ENCODE measurements around the gene C1orf35. TPM values are rescaled to one million over a fixed set of nuclear protein-coding genes. Genes with fewer than 3 reads are reported as not detected.

Gene C1orf35
- total and polyA plus RNA-seq, 4 donors: 4.0 to 7.5 (median 6.4) TPM

DNA sequence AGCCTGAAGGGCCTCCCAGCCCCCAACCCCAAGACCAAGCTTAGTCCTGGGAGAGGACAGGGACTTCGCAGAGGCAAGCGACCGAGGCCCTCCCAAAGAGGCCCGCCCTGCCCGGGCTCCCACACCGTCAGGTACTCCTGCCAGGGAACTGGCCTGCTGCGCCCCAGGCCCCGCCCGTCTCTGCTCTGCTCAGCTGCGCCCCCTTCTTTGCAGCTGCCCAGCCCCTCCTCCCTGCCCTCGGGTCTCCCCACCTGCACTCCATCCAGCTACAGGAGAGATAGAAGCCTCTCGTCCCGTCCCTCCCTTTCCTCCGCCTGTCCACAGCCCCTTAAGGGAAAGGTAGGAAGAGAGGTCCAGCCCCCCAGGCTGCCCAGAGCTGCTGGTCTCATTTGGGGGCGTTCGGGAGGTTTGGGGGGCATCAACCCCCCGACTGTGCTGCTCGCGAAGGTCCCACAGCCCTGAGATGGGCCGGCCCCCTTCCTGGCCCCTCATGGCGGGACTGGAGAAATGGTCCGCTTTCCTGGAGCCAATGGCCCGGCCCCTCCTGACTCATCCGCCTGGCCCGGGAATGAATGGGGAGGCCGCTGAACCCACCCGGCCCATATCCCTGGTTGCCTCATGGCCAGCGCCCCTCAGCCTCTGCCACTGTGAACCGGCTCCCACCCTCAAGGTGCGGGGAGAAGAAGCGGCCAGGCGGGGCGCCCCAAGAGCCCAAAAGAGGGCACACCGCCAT is 42.5 kb downstream of the C1orf35 start (continued):
- TF ChIP-seq, protein P1, sequence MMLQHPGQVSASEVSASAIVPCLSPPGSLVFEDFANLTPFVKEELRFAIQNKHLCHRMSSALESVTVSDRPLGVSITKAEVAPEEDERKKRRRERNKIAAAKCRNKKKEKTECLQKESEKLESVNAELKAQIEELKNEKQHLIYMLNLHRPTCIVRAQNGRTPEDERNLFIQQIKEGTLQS (IDR thresholded peaks at IDR 0.05): no peak
- TF ChIP-seq, protein P2, sequence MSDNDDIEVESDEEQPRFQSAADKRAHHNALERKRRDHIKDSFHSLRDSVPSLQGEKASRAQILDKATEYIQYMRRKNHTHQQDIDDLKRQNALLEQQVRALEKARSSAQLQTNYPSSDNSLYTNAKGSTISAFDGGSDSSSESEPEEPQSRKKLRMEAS (IDR thresholded peaks at IDR 0.05): no peak
- TF ChIP-seq, protein P3, sequence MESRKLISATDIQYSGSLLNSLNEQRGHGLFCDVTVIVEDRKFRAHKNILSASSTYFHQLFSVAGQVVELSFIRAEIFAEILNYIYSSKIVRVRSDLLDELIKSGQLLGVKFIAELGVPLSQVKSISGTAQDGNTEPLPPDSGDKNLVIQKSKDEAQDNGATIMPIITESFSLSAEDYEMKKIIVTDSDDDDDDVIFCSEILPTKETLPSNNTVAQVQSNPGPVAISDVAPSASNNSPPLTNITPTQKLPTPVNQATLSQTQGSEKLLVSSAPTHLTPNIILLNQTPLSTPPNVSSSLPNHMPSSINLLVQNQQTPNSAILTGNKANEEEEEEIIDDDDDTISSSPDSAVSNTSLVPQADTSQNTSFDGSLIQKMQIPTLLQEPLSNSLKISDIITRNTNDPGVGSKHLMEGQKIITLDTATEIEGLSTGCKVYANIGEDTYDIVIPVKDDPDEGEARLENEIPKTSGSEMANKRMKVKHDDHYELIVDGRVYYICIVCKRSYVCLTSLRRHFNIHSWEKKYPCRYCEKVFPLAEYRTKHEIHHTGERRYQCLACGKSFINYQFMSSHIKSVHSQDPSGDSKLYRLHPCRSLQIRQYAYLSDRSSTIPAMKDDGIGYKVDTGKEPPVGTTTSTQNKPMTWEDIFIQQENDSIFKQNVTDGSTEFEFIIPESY (IDR thresholded peaks at IDR 0.05): no peak
- TF ChIP-seq RAD21 (IDR thresholded peaks at IDR 0.05): no peak
- TF ChIP-seq SP1 (IDR thresholded peaks at IDR 0.05): no peak
- TF ChIP-seq HNF4A (conservative IDR thresholded peaks at IDR 0.05): no peak
- no peak for TF ChIP-seq NR2F2 (IDR thresholded peaks at IDR 0.05)
- TF ChIP-seq FOXA1 (IDR thresholded peaks at IDR 0.05): no peak
- TF ChIP-seq EGR1 (IDR thresholded peaks at IDR 0.05; ENCODE audit: low read depth in 2 of 2): no peak
- TF ChIP-seq JUND (IDR thresholded peaks at IDR 0.05): no peak

DNA sequence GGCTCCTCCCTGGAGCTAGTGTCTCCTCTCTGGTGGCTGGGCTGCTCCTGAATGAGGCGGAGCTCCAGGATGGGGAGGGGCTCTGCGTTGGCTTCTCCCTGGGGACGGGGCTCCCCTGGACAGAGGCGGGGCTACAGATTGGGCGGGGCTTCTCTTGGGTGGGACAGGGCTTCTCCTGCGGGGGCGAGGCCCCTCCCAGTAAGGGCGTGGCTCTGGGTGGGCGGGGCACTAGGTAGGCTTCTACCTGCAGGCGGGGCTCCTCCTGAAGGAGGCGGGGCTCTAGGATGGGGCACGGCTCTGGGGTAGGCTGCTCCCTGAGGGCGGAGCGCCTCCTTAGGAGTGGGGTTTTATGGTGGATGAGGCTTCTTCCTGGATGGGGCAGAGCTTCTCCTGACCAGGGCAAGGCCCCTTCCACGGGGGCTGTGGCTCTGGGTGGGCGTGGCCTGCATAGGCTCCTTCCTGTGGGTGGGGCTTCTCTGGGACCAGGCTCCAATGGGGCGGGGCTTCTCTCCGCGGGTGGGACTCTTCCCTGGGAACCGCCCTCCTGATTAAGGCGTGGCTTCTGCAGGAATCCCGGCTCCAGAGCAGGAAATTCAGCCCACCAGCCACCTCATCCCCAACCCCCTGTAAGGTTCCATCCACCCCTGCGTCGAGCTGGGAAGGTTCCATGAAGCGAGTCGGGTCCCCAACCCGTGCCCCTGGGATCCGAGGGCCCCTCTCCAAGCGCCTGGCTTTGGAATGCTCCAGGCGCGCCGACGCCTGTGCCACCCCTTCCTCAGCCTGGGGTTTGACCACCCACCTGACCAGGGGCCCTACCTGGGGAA is 43.3 kb downstream of the C1orf35 start:
- H3K9me3 ChIP-seq (ENCODE audit: control insufficient read depth in 4 of 4, low read length in 3 of 4): peaks cover 0 to 5% (median under 1%) of the 10 kb centered on the region in 4 donors
- H3K27ac ChIP-seq (ENCODE audit: low read depth in 1 of 2, low read length in 2 of 2): no peak overlapping the region
- no peak overlapping the region for H3K9ac ChIP-seq (ENCODE audit: low read depth in 1 of 2, low read length in 2 of 2)
- H3K27me3 ChIP-seq (ENCODE audit: control insufficient read depth in 4 of 4, insufficient read depth in 4 of 4, low read length in 3 of 4): peaks cover 0 to 11% (median 6%) of the 10 kb centered on the region in 4 donors
- DNase-seq (ENCODE audit: low spot score): peak; percentile 55
- TF ChIP-seq EGR1 (IDR thresholded peaks at IDR 0.05; ENCODE audit: low read depth in 2 of 2): peak; percentile 15 to 35
- TF ChIP-seq, protein P4, sequence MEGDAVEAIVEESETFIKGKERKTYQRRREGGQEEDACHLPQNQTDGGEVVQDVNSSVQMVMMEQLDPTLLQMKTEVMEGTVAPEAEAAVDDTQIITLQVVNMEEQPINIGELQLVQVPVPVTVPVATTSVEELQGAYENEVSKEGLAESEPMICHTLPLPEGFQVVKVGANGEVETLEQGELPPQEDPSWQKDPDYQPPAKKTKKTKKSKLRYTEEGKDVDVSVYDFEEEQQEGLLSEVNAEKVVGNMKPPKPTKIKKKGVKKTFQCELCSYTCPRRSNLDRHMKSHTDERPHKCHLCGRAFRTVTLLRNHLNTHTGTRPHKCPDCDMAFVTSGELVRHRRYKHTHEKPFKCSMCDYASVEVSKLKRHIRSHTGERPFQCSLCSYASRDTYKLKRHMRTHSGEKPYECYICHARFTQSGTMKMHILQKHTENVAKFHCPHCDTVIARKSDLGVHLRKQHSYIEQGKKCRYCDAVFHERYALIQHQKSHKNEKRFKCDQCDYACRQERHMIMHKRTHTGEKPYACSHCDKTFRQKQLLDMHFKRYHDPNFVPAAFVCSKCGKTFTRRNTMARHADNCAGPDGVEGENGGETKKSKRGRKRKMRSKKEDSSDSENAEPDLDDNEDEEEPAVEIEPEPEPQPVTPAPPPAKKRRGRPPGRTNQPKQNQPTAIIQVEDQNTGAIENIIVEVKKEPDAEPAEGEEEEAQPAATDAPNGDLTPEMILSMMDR (IDR thresholded peaks at IDR 0.05; ENCODE audit: low read depth, low read length, missing input control): no peak
- peak overlapping the region in 1 of 3 donors; percentile 15 for H3K4me3 ChIP-seq (ENCODE audit: low read depth in 1 of 3, low read length in 3 of 3)
- H3K4me1 ChIP-seq (ENCODE audit: control insufficient read depth in 4 of 4, insufficient read depth in 4 of 4, low read length in 3 of 4): peaks cover 0 to 7% (median 4%) of the 10 kb centered on the region in 4 donors
- no peaks in the 10 kb centered on the region for H3K36me3 ChIP-seq (ENCODE audit: control insufficient read depth in 4 of 4, insufficient read depth in 3 of 4, low read depth in 1 of 4, low read length in 3 of 4)
- WGBS: 5% methylated on average over 33 of the region's 33 CpGs

DNA sequence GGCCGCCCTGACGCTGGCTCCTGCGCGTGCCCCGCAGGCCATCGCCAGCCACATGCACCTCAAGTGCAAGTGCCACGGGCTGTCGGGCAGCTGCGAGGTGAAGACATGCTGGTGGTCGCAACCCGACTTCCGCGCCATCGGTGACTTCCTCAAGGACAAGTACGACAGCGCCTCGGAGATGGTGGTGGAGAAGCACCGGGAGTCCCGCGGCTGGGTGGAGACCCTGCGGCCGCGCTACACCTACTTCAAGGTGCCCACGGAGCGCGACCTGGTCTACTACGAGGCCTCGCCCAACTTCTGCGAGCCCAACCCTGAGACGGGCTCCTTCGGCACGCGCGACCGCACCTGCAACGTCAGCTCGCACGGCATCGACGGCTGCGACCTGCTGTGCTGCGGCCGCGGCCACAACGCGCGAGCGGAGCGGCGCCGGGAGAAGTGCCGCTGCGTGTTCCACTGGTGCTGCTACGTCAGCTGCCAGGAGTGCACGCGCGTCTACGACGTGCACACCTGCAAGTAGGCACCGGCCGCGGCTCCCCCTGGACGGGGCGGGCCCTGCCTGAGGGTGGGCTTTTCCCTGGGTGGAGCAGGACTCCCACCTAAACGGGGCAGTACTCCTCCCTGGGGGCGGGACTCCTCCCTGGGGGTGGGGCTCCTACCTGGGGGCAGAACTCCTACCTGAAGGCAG is 44.0 kb downstream of the C1orf35 start:
- peaks cover 0 to 11% (median 6%) of the 10 kb centered on the region in 4 donors for H3K27me3 ChIP-seq (ENCODE audit: control insufficient read depth in 4 of 4, insufficient read depth in 4 of 4, low read length in 3 of 4)
- TF ChIP-seq, protein P5, sequence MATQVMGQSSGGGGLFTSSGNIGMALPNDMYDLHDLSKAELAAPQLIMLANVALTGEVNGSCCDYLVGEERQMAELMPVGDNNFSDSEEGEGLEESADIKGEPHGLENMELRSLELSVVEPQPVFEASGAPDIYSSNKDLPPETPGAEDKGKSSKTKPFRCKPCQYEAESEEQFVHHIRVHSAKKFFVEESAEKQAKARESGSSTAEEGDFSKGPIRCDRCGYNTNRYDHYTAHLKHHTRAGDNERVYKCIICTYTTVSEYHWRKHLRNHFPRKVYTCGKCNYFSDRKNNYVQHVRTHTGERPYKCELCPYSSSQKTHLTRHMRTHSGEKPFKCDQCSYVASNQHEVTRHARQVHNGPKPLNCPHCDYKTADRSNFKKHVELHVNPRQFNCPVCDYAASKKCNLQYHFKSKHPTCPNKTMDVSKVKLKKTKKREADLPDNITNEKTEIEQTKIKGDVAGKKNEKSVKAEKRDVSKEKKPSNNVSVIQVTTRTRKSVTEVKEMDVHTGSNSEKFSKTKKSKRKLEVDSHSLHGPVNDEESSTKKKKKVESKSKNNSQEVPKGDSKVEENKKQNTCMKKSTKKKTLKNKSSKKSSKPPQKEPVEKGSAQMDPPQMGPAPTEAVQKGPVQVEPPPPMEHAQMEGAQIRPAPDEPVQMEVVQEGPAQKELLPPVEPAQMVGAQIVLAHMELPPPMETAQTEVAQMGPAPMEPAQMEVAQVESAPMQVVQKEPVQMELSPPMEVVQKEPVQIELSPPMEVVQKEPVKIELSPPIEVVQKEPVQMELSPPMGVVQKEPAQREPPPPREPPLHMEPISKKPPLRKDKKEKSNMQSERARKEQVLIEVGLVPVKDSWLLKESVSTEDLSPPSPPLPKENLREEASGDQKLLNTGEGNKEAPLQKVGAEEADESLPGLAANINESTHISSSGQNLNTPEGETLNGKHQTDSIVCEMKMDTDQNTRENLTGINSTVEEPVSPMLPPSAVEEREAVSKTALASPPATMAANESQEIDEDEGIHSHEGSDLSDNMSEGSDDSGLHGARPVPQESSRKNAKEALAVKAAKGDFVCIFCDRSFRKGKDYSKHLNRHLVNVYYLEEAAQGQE (IDR thresholded peaks at IDR 0.05): no peak
- TF ChIP-seq, protein P1 (IDR thresholded peaks at IDR 0.05): no peak
- no peak for TF ChIP-seq YY1 (IDR thresholded peaks at IDR 0.05)
- TF ChIP-seq NR2F2 (IDR thresholded peaks at IDR 0.05): no peak
- TF ChIP-seq, protein P3 (IDR thresholded peaks at IDR 0.05): no peak
- no peak for TF ChIP-seq RXRA (IDR thresholded peaks at IDR 0.05)
- no peak for TF ChIP-seq EGR1 (IDR thresholded peaks at IDR 0.05; ENCODE audit: low read depth in 2 of 2)

More for the DNA sequence above, 44.0 kb downstream of the C1orf35 start:
- Histone ChIP-seq H3K27ac (ENCODE audit: low read depth in 1 of 2, low read length in 2 of 2) (no peak overlapping the region), H3K9ac (ENCODE audit: low read depth in 1 of 2, low read length in 2 of 2) (no peak overlapping the region), H3K9me3 (ENCODE audit: control insufficient read depth in 4 of 4, low read length in 3 of 4) (peaks cover 0 to 5% (median under 1%) of the 10 kb centered on the region in 4 donors), H3K4me3 (ENCODE audit: low read depth in 1 of 3, low read length in 3 of 3) (peak overlapping the region in 1 of 3 donors; percentile 15), H3K36me3 (ENCODE audit: control insufficient read depth in 4 of 4, insufficient read depth in 3 of 4, low read depth in 1 of 4, low read length in 3 of 4) (no peaks in the 10 kb centered on the region), H3K4me1 (ENCODE audit: control insufficient read depth in 4 of 4, insufficient read depth in 4 of 4, low read length in 3 of 4) (peaks cover 0 to 7% (median 4%) of the 10 kb centered on the region in 4 donors)
- DNase-seq (ENCODE audit: low spot score): no peak
- WGBS: 8% methylated on average over 66 of the region's 66 CpGs

Measured in liver (tissue), 9 donors.